GM18526 (cell line): Measurements from ENCODE around the gene MAGED1.

ENCODE experiments used
- POLR2A ChIP-seq: IDR thresholded peaks from 3 replicates; pipeline ENCODE4 v1.6.1; 2011; ENCODE audit not compliant: insufficient read length; ENCODE audit errors: extremely low read depth

MAGED1 gene

DNA sequence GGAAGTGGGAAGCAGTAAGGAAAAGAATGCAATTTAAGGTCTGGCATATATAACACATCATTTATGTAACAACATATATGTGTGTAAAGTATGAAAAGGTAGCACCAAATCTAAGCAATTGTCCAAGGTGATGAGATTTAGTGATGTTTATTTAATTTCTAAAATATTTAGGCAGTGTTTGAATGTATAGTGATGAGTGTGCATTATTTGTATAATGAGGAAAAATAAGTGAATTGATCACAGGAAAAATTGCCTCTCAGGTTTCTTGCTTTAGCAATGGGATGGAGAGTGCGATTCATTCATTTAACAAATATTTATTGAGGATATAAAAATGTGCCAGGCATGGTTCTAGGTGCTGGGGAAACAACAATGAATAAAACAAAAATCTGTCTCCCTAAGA, 2.2 kb upstream of the MAGED1 start:
- no peak for TF ChIP-seq POLR2A

DNA sequence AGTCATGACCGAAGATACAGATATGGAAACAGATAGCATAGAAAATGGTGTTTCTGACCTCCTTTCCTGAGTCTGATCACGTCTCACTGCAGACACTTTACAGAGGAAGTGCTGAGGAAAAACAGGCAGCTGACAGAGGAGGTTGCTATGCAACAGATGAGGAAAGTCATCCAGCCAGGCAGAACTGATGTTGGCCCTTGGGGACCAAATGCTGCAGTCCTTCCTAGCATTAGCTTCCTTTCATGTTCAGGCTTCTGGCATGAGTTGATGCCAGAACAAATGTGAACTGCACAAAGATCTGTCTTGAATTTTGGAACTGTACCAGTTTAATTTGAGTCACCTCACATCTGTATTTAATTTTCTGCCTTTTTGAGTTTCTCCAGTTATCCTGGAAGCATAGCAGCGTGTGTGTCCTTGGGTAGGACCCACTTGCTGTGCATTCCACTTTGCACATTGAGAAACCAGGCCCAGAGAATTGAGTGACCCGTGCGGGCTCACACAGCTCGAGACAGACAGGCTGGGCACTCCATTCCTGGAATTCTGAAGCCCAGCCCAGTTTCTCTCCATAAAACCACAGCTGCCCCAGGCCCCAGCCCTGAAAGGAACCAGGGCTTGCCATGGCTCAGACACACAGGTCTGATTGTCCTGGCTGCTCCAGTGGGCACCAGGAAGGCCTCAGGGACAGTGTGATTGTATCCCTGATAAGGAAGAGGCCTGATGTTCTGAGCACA, 1.4 kb upstream of the MAGED1 start:
- TF ChIP-seq POLR2A = no peak

- TF ChIP-seq POLR2A = no peak
These were observed 691 bp downstream of the MAGED1 start for GRCh38 chrX:51893931-51894696.

- no peak for TF ChIP-seq POLR2A
These were observed 1.4 kb downstream of the MAGED1 start for GRCh38 chrX:51894697-51895336.

- no peak for TF ChIP-seq POLR2A
These were observed 3.2 kb downstream of the MAGED1 start for GRCh38 chrX:51896626-51897025.

DNA sequence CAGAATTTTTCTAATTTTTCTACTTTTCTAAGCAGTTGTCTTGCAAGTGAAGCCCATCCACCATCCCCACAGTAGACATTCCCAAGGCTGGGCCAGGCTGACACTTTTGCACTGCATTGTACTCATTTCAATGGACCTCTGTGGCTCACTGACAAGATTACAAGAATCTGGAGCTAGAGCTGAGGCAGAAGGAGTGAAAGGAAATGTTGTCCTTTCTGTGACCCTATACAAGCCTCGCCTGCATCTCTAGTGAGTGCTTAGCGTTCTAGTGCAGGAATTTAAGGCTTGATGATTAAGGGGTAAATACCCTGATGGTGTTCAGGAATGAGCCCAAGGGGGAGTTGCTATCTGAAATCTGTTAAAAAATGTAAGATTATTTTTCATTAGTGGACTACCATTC, 6.3 kb downstream of the MAGED1 start:
- TF ChIP-seq POLR2A = no peak

GRCh38 chrX:51902510-51903050, 9.2 kb downstream of the MAGED1 start:
- no peak for TF ChIP-seq POLR2A

- TF ChIP-seq POLR2A = no peak
These were observed 12.3 kb downstream of the MAGED1 start for GRCh38 chrX:51905711-51906110.

DNA sequence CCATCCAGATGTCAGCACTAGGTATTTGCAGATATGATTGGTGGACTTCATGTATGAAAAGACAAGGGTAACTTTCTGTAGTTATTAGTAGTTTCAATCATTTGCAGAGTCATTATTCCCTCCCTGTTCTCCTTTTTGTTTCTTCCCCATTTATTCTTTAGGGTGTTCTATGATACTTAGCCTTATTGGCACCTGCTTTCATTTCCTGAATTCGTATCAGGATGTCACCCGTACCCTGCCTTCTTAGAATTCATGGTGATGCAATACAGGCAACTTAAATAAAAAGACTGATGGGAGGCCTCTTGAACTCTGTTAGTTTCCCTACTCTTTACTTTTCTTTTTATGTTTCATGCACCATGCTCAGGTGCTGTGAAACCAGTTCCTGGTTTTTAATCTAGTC, 24.2 kb downstream of the MAGED1 start:
- no peak for TF ChIP-seq POLR2A

GRCh38 chrX:51922561-51922960, 29.1 kb downstream of the MAGED1 start:
- TF ChIP-seq POLR2A = no peak

GRCh38 chrX:51931566-51932150, 38.2 kb downstream of the MAGED1 start:
- TF ChIP-seq POLR2A = no peak
